Measurements from ENCODE around the gene DUSP1.

DUSP1 gene

DNA sequence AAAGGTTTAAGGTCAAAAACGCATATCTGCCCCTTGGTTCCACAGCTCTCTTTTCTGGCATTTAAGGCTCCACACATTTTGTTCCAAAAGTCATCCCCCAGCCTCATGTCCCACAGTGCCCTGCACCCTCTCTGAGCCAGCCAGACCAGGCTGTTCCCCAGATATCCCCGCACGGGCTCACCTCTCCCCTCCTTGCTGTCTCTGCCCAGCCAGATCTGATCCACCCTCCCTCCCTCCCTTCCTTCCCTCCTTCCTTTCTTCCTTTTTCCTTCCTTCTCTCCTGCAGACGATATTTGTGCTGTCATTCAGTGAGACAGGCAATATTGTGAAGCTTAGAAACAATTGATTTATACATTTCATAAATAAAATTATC is 37.0 kb downstream of the DUSP1 start:
- TF ChIP-seq, protein P1, sequence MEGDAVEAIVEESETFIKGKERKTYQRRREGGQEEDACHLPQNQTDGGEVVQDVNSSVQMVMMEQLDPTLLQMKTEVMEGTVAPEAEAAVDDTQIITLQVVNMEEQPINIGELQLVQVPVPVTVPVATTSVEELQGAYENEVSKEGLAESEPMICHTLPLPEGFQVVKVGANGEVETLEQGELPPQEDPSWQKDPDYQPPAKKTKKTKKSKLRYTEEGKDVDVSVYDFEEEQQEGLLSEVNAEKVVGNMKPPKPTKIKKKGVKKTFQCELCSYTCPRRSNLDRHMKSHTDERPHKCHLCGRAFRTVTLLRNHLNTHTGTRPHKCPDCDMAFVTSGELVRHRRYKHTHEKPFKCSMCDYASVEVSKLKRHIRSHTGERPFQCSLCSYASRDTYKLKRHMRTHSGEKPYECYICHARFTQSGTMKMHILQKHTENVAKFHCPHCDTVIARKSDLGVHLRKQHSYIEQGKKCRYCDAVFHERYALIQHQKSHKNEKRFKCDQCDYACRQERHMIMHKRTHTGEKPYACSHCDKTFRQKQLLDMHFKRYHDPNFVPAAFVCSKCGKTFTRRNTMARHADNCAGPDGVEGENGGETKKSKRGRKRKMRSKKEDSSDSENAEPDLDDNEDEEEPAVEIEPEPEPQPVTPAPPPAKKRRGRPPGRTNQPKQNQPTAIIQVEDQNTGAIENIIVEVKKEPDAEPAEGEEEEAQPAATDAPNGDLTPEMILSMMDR (IDR thresholded peaks at IDR 0.05; ENCODE audit: borderline replicate concordance, control extremely low read depth, extremely low read depth, insufficient read depth, missing control alignments) = no peak
- in situ Hi-C loops (cut with MboI; ENCODE audit: low sequenced_read_pairs, unreplicated experiment) = no loop called here
- no peak for DNase-seq (ENCODE audit: low spot score)

DNA sequence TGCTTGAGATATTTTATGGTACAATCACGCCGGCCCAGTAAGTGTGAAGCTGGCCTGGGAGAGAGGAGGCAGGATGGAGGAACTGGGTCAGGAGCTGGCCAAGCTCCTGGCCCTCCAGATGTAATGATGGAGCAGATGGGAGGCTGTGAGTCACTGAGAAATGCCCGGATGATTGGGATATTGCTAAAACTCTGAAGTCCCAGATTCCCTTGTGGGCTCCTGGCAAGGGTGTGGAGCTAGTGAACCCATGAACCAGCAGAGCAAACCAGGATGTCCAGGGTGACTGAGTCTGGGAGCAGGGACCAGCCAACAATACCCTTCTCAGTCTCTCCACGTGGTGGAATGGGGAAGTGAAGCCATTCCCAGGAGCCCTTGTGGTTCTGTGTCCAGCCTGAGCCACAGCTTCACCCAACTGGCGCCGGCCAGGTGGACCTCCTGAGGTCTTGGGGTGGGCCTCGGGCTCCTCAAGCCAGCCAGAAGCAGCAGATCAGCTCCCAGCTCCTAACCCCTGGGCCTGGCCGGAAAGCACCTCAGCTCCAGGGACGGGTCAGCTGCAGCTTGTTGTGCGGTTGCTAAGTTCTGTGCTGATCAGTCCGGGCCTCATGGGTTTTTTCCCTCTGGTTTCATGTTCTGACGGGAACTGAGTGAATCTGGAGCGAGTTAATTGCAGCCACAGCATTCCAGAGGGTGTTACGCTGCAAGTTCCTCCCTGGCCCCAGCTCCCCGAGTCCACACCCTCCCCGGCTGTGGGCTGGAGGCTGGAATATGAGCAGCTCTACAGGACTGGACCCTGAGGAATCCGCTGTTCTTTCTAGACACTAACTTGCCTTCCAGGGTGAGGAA is 37.6 kb downstream of the DUSP1 start:
- in situ Hi-C loops (cut with MboI; ENCODE audit: low sequenced_read_pairs, unreplicated experiment) = no loop called here
- TF ChIP-seq, protein P1 (IDR thresholded peaks at IDR 0.05; ENCODE audit: borderline replicate concordance, control extremely low read depth, extremely low read depth, insufficient read depth, missing control alignments) = no peak
- DNase-seq (ENCODE audit: low spot score) = no peak

DNA sequence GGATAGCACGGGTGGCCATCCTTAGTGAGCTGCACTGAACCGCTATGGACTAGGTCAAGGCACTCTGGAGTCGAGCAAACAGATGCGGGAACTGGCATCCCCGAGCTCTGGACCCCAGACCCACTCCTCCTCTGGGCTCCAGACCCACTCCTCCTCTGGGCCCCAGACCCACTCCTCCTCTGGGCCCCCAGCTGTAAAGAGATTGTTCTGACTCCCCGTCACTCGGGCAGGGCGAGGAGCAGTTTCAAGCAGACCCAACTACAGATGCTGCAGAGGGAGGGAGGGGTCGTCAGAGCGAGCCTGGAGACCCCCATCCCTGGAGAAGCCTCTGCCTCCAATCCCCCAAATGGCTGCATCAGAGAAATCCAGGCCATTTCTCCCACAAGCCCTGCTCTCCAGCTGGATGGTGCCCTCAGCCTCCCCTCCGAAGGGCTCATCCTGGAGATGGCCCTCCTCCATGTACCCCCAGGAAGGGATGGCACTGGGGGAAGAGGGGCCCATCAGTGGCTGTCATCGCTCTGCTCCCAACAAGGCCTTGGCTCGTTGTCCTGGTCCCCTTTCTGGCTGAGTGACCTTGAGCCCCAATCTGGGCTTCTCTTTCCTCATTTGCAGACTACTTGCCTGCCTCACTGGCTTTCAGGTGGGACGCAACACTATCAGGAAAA is 38.7 kb downstream of the DUSP1 start:
- DNase-seq (ENCODE audit: low spot score) = no peak
- in situ Hi-C loops (cut with MboI; ENCODE audit: low sequenced_read_pairs, unreplicated experiment) = no loop called here

DNA sequence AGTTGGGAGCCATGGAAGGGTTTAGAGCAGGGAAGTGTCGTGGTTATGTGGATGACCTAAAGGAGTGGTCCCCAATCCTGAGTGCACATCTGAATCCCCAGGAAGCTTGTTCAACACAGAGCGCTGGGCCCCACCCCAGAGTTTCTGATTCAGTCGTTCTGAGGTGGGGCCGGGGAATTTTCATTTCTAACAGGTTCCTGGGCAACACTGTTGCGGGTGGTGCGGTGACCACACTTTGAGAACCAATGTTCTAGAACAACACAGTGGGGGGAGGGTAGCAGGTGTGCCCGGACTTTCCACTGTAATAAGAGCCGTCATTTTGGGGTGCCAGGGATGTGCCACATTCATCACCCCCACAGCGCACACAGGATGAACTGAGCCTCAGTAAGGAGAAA is 39.3 kb downstream of the DUSP1 start:
- no peak for DNase-seq (ENCODE audit: low spot score)
- TF ChIP-seq, protein P1 (IDR thresholded peaks at IDR 0.05; ENCODE audit: borderline replicate concordance, control extremely low read depth, extremely low read depth, insufficient read depth, missing control alignments) = no peak
- in situ Hi-C loops (cut with MboI; ENCODE audit: low sequenced_read_pairs, unreplicated experiment) = no loop called here

More for the DNA sequence above, 38.7 kb downstream of the DUSP1 start:
- TF ChIP-seq, protein P1 (IDR thresholded peaks at IDR 0.05; ENCODE audit: borderline replicate concordance, control extremely low read depth, extremely low read depth, insufficient read depth, missing control alignments) = no peak

DNA sequence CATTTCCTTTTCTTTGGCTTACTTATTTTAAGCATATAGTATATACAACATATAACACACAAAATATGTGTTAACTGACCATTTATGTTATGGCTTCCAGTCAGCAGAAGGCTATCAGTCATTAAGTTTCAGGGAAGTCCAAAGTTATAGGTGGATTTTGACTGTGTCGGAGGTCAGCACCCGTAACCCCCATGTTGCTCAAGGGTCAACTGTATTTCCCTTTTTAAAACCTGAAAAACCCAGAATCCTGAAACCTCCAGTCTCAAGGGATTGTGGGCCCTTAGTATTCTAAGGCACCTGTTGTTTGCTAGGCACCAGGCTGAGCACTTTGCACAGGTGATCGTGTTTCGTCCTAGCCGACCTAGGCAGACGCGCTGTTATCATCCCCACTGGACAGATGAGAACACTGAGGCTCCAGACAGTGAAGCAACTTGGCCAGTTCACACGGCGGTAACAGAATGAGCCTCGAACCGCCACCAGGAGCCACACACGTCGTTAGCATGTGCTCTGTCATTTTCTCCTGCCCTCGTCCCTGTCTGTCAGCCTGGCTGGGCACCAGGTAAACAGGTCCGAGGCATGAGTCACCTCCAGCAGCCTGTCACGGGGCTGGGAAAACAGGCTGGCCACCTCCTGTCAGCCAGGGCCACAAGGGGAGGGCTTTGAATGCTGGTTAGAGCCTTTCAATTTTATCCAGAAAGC is 39.9 kb downstream of the DUSP1 start:
- no peak for DNase-seq (ENCODE audit: low spot score)
- TF ChIP-seq, protein P1 (IDR thresholded peaks at IDR 0.05; ENCODE audit: borderline replicate concordance, control extremely low read depth, extremely low read depth, insufficient read depth, missing control alignments) = no peak
- in situ Hi-C loops (cut with MboI; ENCODE audit: low sequenced_read_pairs, unreplicated experiment) = no loop called here

DNA sequence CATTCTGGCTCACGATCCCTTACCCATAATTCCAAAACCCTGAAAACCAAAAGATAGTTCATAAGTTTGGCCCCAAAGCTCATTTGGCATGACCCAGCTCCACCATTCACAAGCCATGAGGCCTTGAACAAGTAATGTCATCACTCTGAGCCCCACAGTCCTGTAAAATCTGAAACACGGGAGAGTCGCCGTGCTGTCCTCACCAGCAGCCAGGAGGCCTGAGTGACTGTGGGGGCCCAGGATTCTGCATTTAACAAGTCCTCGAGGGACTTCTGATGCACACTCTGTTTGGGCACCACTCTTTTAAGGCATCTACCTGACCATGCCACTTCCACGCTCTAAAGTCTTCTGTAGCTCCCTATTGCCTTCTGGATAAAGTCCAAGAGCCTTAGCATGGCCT is 40.8 kb downstream of the DUSP1 start:
- no peak for DNase-seq (ENCODE audit: low spot score)
- TF ChIP-seq, protein P1 (IDR thresholded peaks at IDR 0.05; ENCODE audit: borderline replicate concordance, control extremely low read depth, extremely low read depth, insufficient read depth, missing control alignments) = no peak
- in situ Hi-C loops (cut with MboI; ENCODE audit: low sequenced_read_pairs, unreplicated experiment) = no loop called here

All from GM13976 (cell line).